Measurements from ENCODE around the gene VN1R5.
"Not testable (repeated sequence)": the region's sequence is repeated elsewhere in the genome, so short reads cannot be mapped to it uniquely, and the experiment has no call there.

VN1R5 gene

DNA sequence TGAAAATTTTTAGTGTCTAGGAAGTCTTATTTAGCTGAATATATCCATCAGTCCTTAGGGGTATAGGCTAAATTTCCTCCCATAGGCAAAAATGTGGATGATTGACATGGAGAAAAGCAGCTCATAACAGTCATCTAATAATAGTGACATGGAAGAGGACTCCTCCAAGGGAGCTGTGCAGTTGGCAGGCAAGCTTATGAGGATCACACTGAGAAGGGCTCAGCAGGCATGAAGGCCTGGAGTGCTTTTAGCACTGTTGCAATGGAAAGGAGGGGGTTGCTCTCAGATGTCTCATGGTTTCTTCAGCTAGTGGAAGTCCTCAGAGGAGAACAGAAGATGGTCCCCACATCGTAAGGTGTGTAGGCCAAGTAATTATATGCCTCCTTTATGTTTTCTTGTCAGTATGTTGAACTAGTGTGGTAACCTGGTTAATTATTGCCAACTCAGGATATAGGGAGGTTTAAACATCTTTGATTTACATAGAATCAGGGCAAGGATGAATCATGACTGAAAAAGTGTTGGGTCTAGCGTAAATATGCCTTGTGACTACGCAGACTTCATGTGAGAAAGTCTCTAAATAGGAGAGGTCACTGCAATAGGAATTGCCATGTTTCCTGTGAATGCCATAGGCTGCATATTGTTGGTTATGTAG is 18.9 kb downstream of the VN1R5 start:
- no peak for DNase-seq

DNA sequence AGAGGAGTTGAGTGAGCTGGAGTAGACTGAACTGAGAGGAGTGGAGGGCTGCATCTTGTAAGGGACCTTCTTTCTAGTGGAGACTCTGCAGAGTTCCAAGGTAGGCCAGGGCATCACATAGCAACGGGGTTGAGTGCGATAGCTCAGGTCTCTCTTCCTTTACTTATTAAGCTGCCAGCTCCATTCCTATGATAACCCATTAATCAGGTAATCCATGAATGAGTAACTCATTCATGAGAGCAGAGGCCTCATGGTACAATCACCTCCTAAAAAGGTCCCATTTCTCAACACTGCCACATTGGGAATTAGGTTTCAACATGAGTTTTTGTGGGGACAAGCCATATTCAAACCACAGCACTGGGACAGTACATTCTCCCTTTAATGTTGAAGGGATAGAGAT is 21.3 kb downstream of the VN1R5 start:
- DNase-seq, result no peak

DNA sequence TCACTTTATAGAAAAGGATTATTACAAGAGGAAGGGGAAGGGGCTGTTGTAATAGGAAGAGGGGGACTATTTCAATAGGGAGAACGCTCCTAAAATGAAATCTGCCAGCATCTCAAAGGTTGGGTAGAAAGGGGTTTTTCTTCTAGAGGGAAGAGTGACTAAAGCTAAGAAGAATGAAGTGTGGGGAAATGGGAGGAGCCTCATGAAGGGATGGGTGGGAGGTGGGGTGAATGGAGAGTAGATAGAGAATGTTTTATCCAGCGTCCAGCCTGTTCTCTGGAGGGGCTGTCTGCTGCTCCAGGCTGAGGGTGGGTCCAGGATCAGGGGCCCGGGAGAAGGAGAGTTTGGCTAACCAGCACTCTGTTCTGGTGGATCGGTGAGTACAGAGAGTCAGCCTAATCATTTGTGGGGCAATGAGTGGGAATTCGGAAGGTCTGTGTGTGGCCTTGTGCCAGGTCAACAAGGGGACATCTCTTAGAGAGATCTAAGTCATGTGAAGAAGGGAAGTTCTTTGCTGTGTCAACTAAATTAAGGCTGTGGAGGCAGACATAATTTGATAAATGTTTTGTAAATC is 25.2 kb downstream of the VN1R5 start:
- DNase-seq, result no peak

DNA sequence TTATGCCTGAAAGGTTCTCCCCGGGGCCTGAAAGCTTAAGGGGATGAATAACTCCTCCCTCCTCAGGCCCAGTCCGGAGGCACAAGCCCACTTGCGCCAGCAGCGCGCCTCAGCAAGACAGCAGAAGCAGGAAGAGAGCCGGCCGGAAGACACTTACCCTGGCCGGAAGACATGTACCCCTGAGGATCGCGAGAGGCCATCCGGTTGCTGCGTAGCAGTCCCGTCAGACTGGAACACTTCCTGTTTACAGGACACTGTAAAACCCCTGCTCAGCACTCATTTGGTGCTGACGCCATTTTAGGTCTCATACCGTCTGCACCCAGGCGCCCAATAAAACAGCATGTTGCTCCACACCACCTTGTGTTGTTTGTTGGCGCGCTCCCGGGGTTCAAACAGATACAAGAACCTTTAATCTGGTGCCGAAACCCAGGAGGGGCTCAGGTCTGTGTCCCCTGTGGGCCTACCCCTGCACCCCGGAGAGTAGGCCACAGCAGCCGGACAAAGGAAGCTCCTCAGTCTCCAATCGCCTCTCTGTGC is 30.3 kb downstream of the VN1R5 start:
- DNase-seq, result no peak

DNA sequence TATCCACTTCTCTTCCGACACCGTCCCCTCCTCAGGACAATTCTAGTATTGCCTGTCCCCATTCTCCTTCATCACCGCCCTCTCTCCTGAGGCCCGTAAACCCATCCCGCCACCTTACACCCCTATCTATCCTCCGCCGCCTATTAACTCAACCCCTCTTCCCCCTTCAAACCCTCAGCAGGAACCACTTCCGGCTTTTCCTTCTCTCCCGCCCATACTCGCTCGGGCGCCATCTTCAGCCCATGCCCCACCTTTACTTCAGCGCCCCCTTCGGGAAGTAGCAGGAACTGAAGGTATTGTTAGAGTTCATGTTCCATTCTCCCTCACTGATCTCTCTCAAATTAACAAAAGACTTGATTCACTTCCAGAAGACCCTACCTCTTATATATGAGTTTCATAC is 31.6 kb downstream of the VN1R5 start:
- no peak for DNase-seq

DNA sequence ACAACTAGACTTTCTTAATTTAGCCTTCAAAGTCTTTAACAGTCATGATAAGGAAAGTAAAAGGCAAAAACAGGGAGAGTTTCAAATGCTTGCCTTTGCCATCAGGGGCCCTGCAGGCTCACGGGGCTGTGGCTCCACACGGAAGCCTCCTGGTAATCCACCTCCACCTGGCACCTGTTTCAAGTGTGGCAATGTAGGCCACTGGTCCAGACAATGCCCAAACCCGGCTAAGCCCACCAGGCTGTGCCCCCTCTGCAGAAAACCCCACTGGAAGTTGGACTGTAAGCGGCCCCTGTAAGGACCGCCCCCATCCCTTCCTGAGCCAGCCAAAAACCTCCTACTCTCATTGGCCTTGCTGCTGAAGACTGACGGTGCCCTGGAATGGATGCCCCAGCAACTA is 32.5 kb downstream of the VN1R5 start:
- no peak for DNase-seq

DNA sequence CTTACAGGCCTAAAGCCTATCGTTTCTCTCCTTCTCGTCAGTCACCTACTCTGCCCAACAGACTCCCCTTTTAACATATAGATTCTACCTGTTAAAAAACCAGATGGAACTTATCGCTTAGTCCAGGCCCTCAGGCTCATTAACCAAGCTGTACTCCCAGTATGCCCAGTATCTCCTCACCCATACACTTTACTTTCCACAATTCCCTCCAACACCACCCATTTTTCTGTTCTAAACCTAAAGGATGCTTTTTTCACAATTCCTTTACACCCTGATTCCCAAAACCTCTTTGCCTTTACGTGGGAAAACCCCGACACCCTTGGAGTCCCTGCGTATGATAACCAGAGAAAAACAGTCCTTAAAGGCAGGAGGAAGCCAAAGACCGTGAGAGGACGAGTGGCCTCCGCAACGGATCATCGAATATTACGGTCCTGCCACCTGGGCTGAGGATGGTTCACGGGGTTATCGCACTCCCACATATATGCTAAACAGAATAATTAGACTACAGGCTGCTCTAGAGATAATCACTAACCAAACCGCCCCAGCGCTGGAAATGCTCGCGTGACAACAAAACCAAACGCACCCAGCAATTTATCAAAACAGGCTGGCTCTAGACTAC is 33.5 kb downstream of the VN1R5 start:
- not testable (repeated sequence) for DNase-seq

DNA sequence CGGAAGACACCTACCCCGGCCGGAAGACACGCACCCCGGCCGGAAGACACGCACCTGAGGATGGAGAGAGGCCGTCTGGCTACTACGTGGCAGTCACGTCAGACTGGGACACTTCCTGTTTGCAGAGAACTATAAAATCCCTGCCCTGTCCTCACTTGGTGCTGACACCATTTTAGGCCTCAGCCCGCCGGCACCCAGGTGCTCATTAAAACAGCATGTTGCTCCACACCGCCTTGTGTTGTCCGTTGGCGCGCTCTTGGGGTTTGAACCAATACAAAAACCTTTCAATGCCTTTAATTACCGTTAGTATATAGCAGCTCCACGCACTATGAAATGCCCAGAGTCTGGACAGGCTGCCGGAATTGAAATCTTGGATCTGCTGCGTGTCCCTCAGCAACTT is 34.7 kb downstream of the VN1R5 start:
- no peak for DNase-seq

DNA sequence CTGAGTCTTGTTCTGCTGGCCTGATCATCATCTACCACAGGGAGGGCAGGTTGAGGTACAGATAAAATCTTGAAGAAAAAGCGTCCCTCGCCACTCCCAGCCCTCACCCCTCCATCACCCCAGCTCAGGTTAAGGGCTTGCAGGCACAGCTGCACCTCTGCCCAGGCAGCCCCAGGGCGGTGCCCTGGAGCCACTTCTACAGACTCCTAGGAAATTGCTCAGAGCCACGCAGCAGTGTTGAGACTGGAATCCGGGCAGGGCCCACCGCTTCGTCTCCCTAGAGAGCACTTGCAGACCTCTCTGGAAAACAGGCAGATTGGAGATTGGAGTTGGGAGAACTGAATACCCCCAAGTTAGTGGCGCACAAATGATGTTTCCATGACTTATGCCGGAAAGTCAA is 35.3 kb downstream of the VN1R5 start:
- no peak for DNase-seq

DNA sequence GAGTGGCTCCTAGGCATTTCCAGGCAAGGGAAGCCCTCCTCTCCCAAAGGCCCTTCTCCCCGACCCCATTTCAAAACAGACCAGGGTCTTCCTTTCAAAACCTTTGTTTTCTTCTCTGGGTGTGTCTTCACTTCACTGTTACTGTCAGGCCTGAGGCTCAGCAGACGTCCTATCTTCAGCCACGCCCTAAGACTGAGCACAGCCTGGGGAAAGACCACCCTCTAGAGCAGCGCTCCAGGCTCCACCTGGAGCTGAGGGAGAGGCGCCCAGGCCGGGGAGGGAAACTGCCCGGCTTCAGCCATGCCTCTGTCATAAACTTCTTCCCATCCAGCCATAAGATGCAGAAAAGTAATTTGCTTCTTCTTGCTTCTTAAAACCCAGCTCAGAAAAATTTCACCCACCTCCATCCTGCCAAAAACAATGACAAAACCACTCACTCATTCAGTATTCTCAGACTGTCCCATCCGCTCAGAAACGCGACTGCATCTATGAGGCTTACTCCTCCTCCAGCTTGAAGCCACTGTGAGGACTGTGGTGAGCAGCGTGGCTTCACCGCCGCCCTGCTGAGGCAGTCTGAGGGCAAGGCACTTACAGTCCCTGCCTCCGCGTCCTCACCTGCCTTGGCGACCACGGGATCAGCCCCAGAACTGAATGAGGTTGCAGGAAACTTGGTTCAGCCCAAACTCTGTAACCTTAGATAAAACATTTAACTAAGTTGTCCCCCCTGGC is 36.1 kb downstream of the VN1R5 start:
- no peak for DNase-seq

DNA sequence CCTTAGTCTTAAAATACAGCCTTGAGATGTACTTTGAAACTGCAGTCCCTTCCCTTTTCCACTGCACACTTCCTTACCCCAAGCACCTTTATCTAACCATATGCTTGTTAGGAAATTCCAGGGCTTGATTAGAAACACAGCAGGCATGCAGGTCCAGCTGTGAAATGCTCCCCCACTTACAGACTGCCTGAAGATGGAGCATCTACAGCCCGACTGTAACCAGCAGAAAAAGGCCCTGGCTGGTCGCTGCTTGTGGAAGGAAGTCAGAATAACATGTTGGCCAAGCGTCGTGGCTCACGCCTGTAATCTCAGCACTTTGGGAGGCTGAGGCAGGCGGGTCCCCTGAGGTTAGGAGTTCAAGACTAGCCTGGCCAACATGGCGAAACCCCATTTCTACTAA is 37.2 kb downstream of the VN1R5 start:
- no peak for DNase-seq

DNA sequence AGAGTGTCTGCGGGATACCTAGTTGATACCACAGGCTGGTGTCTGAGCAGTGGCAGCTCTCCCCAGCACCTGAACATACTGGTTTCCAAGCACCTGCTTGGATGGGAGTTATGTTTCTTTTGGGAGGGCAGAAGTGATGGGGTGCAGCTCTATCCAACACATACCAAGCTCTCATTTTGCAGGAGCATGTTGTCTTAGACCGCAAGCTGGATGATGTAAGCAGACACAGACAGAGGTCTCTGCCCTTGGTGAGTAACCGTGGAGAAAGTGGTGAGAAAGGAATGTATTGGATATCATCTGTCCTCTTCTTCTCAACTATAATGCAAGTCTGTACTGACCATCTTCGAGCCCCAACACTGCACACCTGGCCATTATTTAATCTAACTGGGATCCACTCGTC is 38.4 kb downstream of the VN1R5 start:
- DNase-seq, result no peak

DNA sequence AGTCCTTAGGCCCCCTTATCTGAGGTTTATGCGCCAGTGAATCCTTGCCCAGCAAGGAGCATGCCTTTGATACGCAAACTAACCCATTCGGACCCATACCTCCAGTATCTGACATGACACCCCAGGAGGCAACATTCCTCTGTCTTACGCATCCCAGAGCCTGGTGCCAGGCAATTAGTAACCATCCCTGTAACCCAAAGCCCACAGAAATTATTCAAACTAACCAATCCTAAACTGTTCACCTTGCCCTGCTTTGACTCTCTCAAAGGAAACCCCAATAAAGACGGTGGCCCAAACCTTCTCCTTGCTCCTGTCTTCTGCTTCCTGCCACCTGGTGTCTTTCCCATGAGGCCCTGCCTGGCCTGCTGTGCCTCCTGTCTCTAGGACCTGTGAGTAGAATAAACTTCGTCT is 39.4 kb downstream of the VN1R5 start:
- DNase-seq, result no peak

DNA sequence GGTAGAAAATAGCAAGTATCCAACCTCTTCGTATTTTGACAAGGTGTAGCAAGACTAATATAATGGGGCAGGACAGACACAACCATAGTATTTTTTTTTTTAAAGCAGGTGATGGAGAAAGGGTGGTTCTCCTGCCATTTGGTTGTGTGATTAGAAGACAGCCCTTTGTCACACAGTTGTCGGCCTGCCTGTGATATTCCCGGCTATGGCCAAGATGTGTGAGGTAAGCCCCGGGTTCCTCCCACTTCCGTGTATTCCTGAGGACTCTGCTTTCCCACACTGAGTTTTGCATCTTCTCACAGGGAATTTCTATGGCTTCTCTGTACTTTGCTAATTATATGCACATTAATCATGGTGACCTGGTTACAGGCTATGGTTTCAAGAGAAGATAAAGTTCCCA is 39.9 kb downstream of the VN1R5 start:
- DNase-seq, result no peak

DNA sequence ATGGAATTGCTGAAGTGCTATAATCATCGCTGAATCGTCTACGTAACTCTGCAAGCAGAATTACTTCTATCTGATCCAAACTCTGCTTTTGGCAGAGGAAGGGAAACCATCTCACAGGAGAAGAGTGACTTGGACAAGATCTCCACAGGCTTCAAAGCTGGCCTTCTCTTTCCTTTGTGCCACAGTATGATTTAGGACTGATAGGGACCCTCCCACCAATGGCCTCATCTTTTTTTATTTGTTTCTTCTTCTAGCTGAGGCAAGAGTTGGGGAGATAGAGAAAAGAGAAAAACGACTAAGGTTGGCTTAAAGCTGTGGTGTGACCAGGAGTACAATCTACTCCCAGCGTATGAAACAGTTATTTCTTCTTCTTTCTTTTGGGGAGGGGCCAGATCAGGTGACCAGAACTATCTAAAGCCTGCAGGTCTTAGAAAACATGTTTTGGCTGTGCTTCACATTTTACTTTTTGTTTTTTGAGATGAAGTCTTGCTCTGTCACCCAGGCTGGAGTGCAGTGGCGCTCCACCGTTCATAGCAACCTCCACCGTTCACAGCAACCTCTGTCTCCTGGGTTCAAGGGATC is 40.8 kb downstream of the VN1R5 start:
- no peak for DNase-seq

DNA sequence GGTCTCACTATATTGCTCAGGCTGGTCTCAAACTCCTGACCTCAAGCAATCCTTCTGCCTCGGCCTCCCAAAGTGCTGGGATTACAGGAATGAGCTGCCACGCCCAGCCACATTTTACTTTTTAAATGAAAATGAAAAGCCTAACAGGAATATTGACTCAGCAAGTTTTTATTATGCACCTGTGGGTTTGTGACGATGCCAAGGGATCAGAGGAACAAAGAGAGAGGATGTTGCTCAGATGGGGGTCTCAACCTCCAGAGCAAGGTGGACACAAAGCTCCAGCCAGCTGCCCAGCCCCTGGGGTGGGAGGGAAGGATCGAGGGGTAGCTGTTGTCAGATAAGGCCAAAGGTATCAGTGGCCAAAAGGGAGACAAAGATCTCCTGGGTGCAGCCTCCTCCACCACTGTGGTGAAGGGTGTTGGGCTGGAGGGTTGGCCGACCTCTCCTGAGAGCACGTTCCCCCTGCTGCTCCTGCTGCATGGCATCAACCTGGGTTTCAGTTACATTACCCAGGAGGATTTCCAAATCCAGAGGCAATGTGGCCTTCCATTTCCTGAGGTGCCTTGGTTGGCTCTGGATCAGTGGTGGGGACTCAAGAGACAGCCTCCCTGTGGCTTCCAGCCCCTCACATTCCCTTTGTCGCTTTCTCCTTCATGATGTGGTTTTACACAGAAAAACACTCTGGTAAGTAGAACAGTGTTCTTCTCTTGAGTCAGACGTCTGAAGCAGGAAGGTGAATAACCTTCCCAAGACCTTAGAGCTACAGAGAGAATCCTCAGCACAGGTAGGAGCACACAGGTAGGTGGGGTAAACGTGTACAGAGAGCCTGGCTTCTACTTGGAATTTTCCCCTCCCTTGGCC is 41.6 kb downstream of the VN1R5 start:
- no peak for DNase-seq

DNA sequence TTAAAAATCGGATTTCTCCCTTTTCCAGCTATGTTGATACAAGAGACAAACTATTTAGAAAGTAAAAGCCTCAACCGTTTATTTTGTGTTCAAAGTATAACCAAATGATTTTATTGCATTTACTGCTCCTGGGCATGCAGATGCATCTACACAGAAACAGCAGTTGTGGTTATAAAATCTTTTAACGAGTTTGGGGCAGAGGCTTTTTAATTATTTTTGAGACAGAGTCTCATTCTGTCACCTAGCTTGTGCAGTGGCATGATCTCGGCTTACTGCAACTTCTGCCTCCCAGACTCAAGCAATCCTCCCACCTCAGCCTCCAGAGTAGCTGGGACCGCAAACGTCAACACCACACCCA is 42.2 kb downstream of the VN1R5 start:
- no peak for DNase-seq

DNA sequence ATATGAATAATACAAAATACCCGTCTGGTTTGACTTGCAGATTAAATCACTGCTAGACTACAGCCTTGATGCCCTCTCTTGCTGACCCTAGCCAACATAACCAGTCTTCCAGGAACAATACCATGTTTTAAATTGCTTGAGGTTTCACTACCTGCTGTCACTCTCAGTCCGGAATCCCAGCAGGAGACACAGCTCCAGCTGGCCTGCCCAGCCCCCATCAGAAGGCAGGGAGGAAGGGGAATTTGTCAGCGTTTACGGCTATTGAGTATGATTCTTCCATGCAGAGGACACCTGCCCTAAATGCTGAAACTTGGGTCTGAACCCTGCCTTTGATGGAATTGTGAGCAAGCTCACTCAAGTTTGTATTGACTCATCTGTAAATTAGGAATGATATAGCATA is 42.8 kb downstream of the VN1R5 start:
- no peak for DNase-seq

DNA sequence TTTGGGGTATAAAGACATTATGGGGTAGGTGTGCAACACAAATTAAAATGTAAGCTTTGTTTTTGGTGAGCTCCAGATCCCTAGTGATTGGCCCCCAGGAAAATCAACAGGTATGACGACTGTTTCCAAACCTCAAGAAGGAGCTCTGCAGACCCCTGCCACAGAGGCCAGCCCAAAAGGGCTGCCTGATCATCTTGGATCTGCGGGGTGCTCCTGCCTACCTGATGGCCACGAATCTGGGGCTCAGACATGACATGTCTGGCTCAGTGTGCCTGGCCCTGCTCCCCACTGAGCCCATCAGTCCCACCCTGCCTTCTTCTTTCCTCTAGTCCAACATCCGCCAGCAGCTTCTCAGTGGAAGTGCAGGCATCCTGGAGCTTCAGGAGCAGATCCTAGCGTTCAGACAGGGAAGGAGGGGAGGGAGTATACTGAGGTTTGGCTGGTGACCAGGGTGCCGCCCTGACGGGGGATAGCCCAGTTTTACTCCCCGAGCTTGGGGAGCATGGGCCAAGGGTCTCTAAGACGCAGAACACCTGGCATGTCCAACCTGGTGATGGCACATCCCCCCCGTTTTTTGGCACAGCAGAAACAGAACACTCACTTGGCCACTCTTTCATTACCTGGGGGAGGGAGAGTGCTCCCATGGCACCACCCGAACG is 44.0 kb downstream of the VN1R5 start:
- DNase-seq, result no peak

DNA sequence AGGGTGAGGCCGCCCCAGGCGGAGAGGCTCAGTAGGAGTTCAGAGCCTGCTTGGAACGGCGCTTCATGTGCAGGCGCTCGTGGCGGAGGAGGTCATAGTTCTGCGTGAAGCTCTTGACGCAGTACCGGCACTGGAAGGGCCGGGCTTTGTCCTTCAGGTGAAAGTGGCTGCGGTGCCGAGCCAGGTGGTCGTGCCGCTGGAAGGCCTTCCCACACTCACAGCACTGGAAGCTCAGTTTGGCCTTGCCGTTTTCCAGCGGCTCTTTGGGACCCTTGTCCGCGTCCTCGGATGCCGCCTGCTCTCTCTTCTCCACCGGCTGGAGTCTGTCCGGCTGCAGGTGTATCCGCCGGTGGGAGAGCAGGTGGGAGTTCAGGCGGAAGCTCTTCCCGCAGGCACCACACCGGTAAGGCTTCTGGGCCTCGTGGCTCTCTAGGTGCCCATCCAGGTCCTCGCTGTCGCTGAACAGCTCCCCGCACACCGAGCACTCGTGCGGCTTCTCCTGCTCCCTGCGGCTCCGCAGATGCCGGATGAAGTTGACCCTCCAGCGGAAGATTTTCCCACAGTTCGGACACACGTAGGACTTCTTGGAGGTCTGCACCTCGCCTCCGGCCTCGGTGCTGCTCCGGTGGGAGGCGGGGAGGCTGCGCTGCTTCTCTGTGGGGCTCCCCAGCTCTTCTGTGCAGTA is 44.8 kb downstream of the VN1R5 start:
- no peak for DNase-seq

DNA sequence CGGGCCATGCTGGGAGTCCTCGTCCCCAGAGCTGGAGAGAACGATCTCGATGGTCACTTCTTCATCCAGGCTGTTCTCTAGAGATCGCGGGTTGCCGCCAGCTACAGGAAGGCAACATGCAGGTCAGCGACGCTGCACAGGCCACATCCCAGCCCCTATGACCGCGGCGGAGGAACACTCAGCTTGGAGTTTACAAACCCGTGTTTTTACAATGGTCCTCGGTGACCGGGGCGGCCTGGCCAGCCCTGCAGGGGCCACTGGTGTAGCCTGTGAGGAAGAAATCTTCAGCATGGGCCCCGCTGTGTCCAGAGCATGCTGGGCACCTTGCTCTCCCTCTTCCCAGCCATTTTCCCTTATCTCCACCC is 45.3 kb downstream of the VN1R5 start:
- DNase-seq, result no peak

DNA sequence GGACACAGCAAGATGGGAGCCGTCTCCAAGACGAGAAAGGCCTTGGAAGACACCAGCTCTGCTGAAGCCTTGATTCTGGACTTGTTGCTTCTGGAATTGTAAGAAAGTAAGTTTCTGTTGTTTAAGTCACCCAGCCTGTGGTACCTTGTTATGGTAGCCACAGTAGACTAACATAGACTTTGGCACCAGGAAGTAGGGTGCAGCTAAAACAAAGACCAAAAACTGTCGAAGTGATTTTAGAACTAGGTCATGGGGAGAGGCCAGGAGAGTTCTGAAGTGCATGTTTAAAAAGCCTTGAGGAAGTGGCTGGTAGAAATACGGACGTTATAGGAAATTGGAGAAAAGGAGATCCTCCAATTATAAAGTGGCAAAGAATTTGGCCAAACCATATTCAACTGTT is 47.3 kb downstream of the VN1R5 start:
- no peak for DNase-seq
